Ishikawa (cell line): ENCODE data around the gene SLC12A6.

ENCODE experiments used
- CEBPB ChIP-seq: IDR thresholded peaks from 2 replicates; pipeline ENCODE4 v1.6.1; 2012
- CREB1 ChIP-seq: IDR thresholded peaks from 2 replicates; pipeline ENCODE4 v1.6.1; 2012; ENCODE audit warnings: low read depth
- EGR1 ChIP-seq: IDR thresholded peaks from 2 replicates; pipeline ENCODE4 v1.6.1; 2012
- EP300 ChIP-seq: IDR thresholded peaks from 2 replicates; pipeline ENCODE4 v1.6.1; 2012; ENCODE audit warnings: borderline replicate concordance
- FOXM1 ChIP-seq: IDR thresholded peaks from 2 replicates; pipeline ENCODE4 v1.6.1; 2012; ENCODE audit warnings: low read depth, borderline replicate concordance
- NFIC ChIP-seq: IDR thresholded peaks from 2 replicates; pipeline ENCODE4 v1.6.1; 2012
- RAD21 ChIP-seq: IDR thresholded peaks from 2 replicates; pipeline ENCODE4 v1.6.1; 2012; ENCODE audit warnings: low read depth
- TAF1 ChIP-seq: IDR thresholded peaks from 2 replicates; pipeline ENCODE4 v1.6.1; 2012; ENCODE audit warnings: low read depth, mild to moderate bottlenecking
- TCF12 ChIP-seq: IDR thresholded peaks from 2 replicates; pipeline ENCODE4 v1.6.1; 2012; ENCODE audit warnings: low read depth
- TEAD4 ChIP-seq: IDR thresholded peaks from 2 replicates; pipeline ENCODE4 v1.6.1; 2012
- YY1 ChIP-seq: IDR thresholded peaks from 2 replicates; pipeline ENCODE4 v1.6.1; 2012; ENCODE audit warnings: low read depth
- ZBTB7A ChIP-seq: IDR thresholded peaks from 2 replicates; pipeline ENCODE4 v1.6.1; 2012; ENCODE audit warnings: low read depth
- TF ChIP-seq, protein P1 (sequence below): IDR thresholded peaks from 2 replicates; pipeline ENCODE4 v1.6.1; 2012
- TF ChIP-seq, protein P2 (sequence below): IDR thresholded peaks from 2 replicates; pipeline ENCODE4 v1.6.1; 2012; ENCODE audit warnings: low read depth, mild to moderate bottlenecking
- TF ChIP-seq, protein P3 (sequence below): IDR thresholded peaks from 2 replicates; pipeline ENCODE4 v1.6.1; 2012

Gene SLC12A6

DNA sequence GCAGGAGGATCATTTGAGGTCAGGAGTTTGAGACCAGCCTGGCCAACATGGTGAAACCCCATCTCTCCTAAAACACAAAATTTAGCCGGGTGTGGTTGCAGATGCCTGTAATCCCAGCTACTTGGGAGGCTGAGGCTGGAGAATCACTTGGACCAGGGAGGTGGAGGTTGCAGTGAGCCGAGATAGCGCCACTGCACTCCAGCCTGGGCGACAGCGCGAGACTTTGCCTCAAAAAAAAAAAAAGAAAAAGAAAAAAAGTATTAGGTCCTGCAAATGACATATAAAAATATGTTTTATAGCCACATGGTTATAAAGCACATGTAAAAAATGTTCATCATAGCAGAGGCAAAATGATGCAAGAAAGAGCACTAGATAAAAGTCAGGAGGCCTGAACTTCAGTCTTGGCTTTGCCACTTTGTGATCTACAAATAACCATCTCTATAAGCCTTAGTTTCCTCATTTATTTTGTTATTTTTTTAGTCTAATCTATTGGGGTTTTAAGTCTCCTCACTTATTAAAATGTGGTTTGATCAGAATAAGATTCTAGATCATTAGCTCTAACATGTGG, 4.9 kb downstream of the SLC12A6 start:
- TF ChIP-seq NFIC: no peak
- no peak for TF ChIP-seq FOXM1
- TF ChIP-seq, protein P1, sequence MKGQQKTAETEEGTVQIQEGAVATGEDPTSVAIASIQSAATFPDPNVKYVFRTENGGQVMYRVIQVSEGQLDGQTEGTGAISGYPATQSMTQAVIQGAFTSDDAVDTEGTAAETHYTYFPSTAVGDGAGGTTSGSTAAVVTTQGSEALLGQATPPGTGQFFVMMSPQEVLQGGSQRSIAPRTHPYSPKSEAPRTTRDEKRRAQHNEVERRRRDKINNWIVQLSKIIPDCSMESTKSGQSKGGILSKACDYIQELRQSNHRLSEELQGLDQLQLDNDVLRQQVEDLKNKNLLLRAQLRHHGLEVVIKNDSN: no peak
- TF ChIP-seq TCF12: no peak
- no peak for TF ChIP-seq TAF1
- TF ChIP-seq RAD21: no peak
- TF ChIP-seq EP300: no peak
- TF ChIP-seq, protein P2, sequence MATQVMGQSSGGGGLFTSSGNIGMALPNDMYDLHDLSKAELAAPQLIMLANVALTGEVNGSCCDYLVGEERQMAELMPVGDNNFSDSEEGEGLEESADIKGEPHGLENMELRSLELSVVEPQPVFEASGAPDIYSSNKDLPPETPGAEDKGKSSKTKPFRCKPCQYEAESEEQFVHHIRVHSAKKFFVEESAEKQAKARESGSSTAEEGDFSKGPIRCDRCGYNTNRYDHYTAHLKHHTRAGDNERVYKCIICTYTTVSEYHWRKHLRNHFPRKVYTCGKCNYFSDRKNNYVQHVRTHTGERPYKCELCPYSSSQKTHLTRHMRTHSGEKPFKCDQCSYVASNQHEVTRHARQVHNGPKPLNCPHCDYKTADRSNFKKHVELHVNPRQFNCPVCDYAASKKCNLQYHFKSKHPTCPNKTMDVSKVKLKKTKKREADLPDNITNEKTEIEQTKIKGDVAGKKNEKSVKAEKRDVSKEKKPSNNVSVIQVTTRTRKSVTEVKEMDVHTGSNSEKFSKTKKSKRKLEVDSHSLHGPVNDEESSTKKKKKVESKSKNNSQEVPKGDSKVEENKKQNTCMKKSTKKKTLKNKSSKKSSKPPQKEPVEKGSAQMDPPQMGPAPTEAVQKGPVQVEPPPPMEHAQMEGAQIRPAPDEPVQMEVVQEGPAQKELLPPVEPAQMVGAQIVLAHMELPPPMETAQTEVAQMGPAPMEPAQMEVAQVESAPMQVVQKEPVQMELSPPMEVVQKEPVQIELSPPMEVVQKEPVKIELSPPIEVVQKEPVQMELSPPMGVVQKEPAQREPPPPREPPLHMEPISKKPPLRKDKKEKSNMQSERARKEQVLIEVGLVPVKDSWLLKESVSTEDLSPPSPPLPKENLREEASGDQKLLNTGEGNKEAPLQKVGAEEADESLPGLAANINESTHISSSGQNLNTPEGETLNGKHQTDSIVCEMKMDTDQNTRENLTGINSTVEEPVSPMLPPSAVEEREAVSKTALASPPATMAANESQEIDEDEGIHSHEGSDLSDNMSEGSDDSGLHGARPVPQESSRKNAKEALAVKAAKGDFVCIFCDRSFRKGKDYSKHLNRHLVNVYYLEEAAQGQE: no peak
- no peak for TF ChIP-seq TEAD4

DNA sequence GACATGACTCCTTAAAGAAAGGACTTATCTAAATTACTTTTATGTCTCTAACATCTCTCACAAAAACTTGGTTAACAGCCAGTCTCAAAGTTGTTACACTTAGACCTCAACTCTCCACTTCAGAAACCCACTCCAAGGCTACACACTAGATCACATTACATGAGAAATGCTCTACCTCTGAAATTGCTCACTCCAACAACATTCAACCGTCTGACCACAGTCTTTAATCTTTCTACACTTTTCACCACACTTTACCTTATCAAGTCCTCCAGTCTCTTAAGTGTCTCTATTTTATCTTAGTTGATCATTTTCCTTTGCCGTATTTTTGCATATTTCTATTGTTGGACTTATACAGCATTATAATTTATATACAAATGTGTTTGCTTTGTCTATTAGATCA, 5.8 kb downstream of the SLC12A6 start:
- TF ChIP-seq, protein P3, sequence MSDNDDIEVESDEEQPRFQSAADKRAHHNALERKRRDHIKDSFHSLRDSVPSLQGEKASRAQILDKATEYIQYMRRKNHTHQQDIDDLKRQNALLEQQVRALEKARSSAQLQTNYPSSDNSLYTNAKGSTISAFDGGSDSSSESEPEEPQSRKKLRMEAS: no peak
- no peak for TF ChIP-seq EP300
- no peak for TF ChIP-seq CREB1
- TF ChIP-seq EGR1: no peak
- no peak for TF ChIP-seq FOXM1
- TF ChIP-seq TEAD4: no peak
- no peak for TF ChIP-seq RAD21
- TF ChIP-seq TAF1: no peak
- TF ChIP-seq, protein P1: no peak

DNA sequence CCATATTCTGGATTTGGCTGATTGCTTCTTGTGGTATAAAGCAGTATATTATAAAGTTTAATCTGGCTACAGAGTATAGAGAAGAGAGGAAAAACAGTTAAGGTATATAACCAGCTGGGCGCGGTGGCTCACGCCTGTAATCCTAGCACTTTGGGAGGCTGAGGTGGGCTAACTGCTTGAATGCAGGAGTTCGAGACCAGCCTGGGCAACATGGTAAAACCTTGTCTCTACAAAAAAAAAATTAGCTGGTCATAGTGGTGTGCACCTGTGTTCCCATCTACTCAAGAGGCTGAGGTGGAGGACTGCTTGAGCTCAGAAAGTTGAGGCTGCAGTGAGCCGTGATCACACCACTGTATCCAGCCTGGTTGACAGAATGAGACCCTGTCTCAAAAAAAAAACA, 7.3 kb downstream of the SLC12A6 start:
- TF ChIP-seq CREB1 (no peak), TAF1 (no peak), EP300 (no peak), TEAD4 (no peak), FOXM1 (no peak), YY1 (no peak), EGR1 (no peak), CEBPB (no peak), ZBTB7A (no peak), TCF12 (no peak), RAD21 (no peak), NFIC (no peak)
- TF ChIP-seq, protein P1: no peak
- TF ChIP-seq, protein P3: no peak
- TF ChIP-seq, protein P2: no peak

DNA sequence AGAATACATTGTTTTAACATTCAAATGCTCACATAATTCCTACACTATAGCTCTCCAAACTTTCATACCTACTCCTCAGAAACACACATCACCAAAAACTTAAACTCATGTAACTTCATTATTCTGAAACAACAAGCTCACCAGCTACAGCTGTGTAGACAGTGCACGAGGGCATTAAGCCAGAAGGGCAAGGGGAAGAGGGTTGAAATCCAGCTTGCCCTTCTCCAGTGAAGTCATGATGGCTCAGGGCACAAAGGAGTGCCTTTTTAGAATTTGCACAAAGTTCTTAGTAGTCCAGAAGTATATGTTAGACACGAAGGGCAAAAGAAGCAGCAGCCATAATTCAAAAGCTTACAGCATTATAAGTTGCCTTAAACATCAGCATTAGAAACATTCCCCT, 8.6 kb downstream of the SLC12A6 start:
- TF ChIP-seq FOXM1 (no peak), TAF1 (no peak), TCF12 (no peak), CREB1 (no peak), ZBTB7A (no peak), EGR1 (no peak), NFIC (no peak), CEBPB (no peak), EP300 (no peak)
- TF ChIP-seq, protein P2: no peak
